LHCN-M2 (cell line): Measurements from ENCODE around the gene SON. TPM values are rescaled to one million over a fixed set of nuclear protein-coding genes. Genes with fewer than 3 reads are reported as not detected.

ENCODE experiments used
- DNase-seq: peaks from one replicate; pipeline ENCODE4 v3.0.0-alpha.2; 2012; ENCODE audit warnings: low read depth
- total RNA-seq: library from RNA; depleted of rRNA; stranded (reverse); fragments of >200 nt; gene quantifications from 2 replicates; pipeline ENCODE4 v1.2.3, GENCODE V29; 2014

SON gene
- total RNA-seq, 1 experiment from 2014 or later: 217 TPM

DNA sequence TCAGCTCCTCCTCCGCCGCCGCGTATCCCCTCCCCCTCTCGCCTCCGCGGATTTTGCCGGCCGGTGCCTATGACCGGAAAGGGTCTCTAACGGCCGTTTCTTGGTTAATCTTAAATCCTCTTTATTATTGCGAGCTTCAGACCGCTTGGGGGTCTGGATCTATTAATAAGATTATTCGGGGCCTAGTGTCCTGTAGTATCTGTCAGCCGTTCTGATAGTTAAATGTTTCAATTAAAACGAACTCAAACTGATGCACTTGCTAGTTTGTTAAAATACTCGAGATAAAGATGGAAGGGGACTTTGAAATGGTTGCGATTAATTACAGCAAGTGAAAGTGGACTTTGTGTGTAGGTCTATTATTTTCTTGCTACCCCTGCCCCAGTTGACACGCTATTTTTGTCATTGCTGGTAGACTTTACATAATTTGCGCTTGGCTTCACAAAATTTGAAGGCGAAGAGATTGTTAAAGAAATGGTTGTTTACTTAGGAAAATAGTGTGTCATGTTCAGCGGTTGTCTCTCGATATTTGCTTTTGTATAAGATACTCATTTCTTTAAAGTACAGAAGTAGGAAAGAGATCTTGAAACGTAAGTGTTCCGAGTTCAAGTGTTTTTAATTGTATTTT, 779 bp downstream of the SON start:
- no peak for DNase-seq

DNA sequence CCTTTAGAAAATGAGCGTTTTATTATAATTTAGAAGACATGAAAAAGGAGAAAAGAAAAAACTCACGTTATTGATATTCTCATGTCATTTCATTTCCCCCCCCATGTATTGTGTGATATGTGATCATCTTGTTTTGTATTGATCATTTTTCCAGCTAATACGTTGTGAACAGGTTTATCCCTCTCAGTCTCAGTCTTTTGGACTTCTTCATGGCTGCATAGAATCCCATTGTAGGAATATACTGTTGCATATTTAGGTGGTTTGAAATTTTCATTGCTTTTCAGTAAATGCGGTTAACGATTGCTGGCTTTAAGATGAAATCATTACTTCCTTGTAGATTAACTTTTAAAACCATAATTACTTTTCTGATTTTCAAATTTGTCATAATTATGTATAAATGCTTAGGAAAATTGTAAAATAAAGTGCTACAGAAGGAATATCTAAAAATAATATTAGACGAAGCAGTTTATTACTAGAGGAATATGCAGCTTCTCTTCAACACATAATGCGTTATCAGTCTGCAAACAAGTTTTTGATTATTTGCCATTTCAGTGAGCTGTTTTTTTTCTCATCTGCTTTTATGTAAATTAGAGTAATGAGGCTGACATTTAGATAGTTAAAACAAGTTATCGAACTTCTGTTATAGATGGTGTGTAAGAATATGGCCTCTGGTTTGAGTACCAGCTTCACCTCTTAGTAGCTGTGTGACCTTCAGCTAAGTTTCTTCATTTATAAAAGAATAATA, 1.8 kb downstream of the SON start:
- DNase-seq: no peak

DNA sequence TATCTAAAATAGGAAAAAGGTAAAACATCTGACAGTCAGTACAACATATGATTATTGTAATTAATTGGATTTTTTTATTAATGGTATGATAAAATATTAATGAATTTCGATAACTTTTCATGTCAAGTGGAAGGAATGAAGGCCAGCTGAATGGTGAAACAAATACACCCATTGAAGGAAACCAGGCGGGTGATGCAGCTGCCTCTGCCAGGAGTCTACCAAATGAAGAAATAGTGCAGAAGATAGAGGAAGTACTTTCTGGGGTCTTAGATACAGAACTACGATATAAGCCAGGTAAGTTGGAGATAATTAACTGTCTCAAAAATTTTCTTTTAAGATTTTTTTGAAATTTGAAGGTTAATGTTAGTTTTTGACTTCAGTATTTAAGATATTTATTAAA, 3.2 kb downstream of the SON start:
- DNase-seq: no peak

DNA sequence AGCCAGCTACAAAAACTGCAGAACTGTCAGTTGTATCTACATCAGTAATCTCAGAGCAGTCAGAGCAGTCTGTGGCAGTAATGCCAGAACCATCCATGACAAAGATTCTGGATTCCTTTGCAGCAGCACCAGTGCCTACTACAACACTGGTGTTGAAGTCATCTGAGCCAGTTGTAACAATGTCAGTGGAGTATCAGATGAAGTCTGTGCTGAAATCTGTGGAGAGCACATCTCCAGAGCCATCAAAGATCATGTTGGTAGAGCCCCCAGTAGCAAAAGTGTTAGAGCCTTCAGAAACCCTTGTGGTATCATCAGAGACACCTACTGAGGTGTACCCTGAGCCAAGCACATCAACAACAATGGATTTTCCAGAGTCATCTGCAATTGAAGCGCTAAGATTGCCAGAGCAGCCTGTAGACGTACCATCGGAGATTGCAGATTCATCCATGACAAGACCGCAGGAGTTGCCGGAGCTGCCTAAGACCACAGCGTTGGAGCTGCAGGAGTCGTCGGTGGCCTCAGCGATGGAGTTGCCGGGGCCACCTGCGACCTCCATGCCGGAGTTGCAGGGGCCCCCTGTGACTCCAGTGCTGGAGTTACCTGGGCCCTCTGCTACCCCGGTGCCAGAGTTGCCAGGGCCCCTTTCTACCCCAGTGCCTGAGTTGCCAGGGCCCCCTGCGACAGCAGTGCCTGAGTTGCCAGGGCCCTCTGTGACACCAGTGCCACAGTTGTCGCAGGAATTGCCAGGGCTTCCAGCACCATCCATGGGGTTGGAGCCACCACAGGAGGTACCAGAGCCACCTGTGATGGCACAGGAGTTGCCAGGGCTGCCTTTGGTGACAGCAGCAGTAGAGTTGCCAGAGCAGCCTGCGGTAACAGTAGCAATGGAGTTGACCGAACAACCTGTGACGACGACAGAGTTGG, 7.3 kb downstream of the SON start:
- no peak for DNase-seq

DNA sequence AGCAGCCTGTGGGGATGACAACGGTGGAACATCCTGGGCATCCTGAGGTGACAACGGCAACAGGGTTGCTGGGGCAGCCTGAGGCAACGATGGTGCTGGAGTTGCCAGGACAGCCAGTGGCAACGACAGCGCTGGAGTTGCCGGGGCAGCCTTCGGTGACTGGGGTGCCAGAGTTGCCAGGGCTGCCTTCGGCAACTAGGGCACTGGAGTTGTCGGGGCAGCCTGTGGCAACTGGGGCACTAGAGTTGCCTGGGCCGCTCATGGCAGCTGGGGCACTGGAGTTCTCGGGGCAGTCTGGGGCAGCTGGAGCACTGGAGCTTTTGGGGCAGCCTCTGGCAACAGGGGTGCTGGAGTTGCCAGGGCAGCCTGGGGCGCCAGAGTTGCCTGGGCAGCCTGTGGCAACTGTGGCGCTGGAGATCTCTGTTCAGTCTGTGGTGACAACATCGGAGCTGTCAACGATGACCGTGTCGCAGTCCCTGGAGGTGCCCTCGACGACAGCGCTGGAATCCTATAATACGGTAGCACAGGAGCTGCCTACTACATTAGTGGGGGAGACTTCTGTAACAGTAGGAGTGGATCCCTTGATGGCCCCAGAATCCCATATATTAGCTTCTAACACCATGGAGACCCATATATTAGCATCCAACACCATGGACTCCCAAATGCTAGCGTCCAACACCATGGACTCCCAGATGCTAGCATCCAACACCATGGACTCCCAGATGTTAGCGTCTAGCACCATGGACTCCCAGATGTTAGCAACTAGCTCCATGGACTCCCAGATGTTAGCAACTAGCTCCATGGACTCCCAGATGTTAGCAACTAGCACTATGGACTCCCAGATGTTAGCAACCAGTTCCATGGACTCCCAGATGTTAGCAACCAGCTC, 8.2 kb downstream of the SON start:
- DNase-seq: no peak

DNA sequence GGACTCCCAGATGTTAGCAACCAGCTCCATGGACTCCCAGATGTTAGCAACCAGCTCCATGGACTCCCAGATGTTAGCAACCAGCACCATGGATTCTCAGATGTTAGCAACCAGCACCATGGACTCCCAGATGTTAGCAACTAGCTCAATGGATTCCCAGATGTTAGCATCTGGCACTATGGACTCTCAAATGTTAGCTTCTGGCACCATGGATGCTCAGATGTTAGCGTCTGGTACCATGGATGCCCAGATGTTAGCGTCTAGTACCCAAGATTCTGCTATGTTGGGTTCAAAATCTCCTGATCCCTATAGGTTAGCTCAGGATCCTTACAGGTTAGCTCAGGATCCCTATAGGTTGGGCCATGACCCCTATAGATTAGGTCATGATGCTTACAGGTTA, 8.8 kb downstream of the SON start:
- DNase-seq: no peak

DNA sequence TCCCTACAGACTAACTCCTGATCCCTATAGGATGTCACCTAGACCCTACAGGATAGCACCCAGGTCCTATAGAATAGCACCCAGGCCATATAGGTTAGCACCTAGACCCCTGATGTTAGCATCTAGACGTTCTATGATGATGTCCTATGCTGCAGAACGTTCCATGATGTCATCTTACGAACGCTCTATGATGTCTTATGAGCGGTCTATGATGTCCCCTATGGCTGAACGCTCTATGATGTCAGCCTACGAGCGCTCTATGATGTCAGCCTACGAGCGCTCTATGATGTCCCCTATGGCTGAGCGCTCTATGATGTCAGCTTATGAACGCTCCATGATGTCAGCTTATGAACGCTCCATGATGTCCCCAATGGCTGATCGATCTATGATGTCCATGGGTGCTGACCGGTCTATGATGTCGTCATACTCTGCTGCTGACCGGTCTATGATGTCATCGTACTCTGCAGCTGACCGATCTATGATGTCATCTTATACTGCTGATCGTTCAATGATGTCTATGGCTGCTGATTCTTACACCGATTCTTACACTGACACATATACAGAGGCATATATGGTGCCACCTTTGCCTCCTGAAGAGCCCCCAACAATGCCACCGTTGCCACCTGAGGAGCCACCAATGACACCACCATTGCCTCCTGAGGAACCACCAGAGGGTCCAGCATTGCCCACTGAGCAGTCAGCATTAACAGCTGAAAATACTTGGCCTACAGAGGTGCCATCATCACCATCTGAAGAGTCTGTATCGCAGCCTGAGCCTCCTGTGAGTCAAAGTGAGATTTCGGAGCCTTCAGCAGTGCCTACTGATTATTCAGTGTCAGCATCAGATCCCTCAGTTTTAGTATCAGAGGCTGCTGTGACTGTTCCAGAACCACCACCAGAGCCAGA, 9.5 kb downstream of the SON start:
- no peak for DNase-seq

DNA sequence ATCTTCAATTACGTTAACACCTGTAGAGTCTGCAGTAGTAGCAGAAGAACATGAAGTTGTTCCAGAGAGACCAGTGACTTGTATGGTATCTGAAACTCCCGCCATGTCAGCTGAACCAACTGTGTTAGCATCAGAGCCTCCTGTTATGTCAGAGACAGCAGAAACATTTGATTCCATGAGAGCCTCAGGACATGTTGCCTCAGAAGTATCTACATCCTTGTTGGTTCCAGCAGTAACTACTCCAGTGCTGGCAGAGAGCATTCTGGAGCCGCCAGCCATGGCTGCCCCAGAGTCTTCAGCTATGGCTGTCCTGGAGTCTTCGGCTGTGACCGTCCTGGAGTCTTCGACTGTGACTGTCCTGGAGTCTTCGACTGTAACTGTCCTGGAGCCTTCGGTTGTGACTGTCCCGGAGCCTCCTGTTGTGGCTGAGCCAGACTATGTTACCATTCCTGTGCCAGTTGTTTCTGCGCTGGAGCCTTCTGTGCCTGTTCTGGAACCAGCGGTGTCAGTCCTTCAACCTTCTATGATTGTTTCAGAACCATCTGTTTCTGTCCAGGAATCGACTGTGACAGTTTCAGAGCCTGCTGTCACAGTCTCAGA, 10.3 kb downstream of the SON start:
- no peak for DNase-seq

DNA sequence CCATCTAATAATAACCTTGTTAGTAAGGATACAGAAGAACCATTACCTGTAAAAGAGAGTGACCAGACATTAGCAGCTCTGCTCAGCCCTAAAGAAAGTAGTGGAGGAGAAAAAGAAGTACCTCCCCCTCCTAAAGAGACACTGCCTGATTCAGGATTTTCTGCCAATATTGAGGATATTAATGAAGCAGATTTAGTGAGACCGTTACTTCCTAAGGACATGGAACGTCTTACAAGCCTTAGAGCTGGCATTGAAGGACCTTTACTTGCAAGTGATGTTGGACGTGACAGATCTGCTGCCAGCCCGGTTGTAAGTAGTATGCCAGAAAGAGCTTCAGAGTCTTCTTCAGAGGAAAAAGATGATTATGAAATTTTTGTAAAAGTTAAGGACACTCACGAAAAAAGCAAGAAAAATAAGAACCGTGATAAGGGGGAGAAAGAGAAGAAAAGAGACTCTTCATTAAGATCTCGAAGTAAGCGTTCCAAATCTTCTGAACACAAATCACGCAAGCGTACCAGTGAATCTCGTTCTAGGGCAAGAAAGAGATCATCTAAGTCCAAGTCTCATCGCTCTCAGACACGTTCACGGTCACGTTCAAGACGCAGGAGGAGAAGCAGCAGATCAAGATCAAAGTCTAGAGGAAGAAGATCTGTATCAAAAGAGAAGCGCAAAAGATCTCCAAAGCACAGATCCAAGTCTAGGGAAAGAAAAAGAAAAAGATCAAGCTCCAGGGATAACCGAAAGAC, 11.6 kb downstream of the SON start:
- no peak for DNase-seq

DNA sequence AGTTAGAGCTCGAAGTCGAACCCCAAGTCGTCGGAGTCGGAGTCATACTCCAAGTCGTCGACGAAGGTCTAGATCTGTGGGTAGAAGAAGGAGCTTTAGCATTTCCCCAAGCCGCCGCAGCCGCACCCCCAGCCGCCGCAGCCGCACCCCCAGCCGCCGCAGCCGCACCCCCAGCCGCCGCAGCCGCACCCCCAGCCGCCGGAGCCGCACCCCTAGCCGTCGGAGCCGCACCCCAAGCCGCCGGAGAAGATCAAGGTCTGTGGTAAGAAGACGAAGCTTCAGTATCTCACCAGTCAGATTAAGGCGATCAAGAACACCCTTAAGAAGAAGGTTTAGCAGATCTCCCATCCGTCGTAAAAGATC, 12.1 kb downstream of the SON start:
- no peak for DNase-seq

DNA sequence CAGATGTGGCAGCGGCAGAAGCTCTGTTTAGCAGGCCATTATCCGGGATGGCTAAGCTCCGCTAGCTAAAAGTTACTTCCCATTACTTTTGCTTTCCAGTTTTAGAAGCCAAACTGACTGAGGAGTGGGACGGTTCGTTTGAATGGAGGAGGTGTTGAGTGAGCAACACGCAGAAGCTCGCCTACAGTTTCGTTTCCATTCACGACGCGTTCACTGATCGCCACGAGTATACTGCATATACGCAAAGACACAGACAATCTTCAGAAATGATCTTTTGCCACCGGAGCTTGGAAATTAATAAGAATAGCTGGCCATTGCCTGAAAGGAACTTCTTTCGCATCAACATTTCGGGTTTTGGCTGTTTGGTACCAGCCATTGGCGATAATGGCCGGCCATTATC, 14.6 kb downstream of the SON start:
- no peak for DNase-seq

DNA sequence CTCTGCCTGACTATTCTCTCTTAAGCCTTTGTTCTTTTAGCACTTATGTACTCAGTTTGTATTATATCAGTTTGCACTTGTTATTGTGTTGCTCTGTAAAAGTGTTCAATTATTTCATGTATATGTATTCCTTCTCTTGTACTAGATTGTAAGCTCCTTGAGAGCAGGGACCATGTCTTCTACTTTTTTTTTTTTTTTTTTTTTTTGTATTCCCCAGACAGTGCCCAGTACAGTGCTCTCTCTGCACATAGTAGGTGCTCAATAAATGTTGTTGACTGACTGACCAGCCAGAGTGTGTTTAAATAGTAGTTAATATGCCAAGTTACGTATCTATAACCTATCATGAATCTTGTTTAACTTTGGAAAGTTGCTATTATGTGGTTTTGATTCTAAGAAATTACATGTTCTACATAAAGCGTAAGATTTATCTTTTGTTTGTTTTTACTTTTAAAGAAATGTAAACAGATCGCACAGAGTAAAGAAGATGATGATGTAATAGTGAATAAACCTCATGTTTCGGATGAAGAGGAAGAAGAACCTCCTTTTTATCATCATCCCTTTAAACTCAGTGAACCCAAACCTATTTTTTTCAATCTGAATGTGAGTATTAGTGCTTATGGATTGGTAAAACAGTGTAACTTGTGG, 16.1 kb downstream of the SON start:
- no peak for DNase-seq

DNA sequence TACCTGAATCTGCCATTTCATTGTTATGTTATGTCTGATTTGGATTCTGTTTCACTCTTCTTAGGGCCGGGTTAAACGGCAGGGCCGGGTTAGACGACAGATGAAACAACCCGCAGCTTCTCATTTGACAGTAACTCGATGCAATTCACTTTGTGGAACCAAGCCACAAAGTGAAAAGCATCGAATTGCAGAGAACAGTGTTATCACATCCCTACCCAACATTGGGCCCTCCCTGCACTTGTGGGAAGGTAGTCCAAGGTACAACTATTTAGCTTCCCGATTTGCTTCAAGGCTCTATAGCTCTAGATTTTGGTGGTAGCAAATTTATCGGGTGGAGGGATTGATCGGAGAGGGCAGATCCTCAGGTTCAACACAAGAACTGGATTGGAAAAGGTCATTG, 17.0 kb downstream of the SON start:
- no peak for DNase-seq

DNA sequence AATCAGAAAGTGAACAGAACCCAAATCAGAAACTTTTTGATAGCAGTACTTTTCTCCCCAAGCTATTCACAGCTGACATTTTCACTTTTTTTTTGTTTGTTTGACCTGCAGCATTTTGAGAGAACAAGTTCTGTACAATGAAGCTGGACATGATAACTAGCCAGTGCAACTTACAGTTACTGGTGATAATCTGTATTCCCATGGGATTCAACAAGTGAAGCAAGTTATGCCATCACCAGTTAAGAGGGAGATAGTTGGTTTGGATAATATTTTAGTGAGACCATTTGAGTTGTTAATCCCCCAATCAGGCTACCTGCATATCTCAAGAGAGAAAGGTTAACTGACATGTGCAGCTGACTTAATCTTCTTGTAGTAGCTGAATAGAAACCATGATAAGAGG, 18.1 kb downstream of the SON start:
- no peak for DNase-seq

DNA sequence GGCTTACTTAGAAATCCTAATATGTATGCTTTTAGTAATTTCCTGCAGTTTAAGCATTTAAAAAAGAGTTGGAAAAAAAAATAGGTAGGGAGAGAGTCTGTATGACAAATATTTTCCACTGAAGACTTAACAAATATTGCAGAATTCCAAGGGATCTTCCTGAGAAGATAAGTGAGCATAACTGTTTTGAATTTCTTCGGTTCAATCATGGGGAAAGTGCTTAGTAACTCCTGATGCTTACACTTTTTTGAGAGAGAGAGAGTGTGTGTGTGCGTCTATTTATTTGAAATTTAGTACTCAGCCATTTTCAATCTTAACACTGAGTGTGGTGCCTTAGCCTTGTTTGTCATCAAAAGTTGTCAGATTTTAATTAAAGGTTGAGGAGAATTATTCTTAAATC, 18.5 kb downstream of the SON start:
- no peak for DNase-seq

DNA sequence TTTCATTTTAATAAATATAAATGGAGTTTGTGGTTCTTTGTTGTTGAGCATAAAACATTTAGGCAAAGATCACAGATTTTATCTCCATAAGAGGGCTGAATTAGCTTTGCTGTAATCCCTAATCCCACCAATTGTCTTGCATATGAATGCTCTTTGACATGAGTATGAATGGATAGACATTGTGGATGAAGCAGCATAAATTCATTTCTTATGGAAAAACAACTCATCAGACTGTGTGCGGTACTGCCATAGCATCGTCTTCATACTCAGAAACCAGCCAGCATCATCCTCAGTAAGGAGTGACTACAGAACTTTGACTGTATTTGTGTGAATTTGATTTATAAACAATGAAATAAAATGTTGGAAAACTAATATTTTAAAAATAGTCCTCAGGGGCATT, 19.6 kb downstream of the SON start:
- no peak for DNase-seq

DNA sequence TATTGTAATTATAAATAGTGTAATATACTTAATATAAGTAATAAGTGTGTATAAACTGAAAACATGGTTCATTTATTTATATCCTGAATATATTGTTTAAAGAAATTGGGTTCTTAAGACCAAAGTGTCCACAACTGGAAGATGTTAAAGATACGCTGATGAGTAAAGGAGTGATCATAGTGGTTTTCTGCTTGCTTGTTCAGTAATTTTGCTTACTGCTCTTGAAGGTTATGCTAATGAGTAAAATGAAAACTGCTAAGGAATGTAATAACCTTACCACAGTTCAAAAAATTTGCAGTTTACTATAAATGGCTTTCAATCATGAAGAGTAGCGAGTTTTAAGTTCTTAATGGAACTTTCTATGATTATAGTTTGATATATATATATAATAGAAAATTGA, 23.7 kb downstream of the SON start:
- no peak for DNase-seq

DNA sequence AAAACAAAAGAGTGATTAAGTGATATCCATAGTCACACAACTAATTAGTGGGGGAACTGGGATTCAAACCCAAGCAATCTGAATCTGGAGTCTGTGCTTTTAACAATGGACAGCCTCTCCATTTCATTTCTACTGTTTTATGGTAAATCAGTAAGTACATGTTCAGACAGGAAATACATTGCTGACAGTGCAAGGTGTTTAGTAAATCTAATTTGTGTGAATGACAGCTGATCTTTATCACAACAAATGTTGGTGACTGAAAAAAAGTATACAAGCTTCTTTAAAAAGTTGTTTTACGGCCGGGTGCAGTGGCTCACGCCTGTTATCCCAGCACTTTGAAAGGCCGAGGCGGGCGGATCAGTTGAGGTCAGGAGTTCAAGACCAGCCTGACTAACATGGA, 25.1 kb downstream of the SON start:
- no peak for DNase-seq

DNA sequence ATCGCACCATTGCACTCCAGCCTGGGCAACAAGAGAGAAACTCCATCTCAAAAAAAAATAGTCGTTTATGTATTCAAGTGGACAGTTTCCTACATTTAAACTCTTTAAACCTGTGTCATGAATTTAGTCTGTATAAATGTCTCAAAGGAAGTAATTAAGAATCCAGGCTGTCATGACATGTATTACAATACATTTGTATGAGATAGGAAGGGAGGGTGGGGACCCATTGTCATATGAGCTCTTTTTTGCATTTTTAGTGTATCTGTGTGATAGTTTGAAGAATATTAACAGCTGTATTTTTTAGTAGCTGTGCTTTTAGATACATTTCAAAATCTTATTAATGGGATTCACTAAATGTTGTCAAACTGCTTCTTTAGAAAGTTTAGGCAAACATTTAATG, 25.6 kb downstream of the SON start:
- DNase-seq: no peak
